SK-N-SH (cell line): ENCODE measurements around the gene YIPF5. TPM values are rescaled to one million over a fixed set of nuclear protein-coding genes. Genes with fewer than 3 reads are reported as not detected.

ENCODE experiments used
- CTCF ChIA-PET: fragments of 300-600, 350-600 bp; formaldehyde crosslinking; extraction: SDS; loops from one replicate; lab custom pipeline; 2021; lab: Yijun Ruan, JAX
- POLR2A ChIA-PET: fragments of 350-600 bp; sonication (Branson Sonifier 250); formaldehyde crosslinking; extraction: SDS; loops from one replicate; lab custom pipeline; 2020; ENCODE audit warnings: antibody characterized with exemption, inconsistent platforms; lab: Yijun Ruan, JAX
- DNase-seq: peaks from one replicate; pipeline ENCODE4 v3.0.0; 2012
- H2AFZ ChIP-seq: fragments of 200-600 bp; sonication (generic); 2 replicates; pipeline ENCODE4 v1.8.1; 2016; ENCODE audit warnings: antibody characterized with exemption, mild to moderate bottlenecking, low read depth
- H3F3A ChIP-seq: fragments of 200-600 bp; sonication (generic); replicated peaks from 2 replicates; pipeline ENCODE3; 2016; ENCODE audit warnings: antibody characterized with exemption, mild to moderate bottlenecking; ENCODE audit not compliant: insufficient read depth
- H3K27ac ChIP-seq, 2 experiments: fragments of 200-500 bp in 1 of 2; fragments of 200-600 bp in 1 of 2; sonication (Bioruptor generic) in 1 of 2; sonication (generic), shearing (Covaris generic) in 1 of 2; 2 replicates each; pipeline versions ENCODE4 v1.5.1 to v1.6.1; 2014 to 2016; ENCODE audit warnings: low read depth in 2 of 2, inconsistent platforms in 1 of 2, low read length in 1 of 2, mild to moderate bottlenecking in 1 of 2, mixed read lengths in 1 of 2
- H3K27me3 ChIP-seq: fragments of 200-600 bp; sonication (generic), shearing (Covaris generic); 2 replicates; pipeline ENCODE4 v1.6.1; 2016; ENCODE audit warnings: mixed run types; ENCODE audit not compliant: insufficient read depth
- H3K36me3 ChIP-seq, 2 experiments: fragments of 200-500 bp in 1 of 2; fragments of 200-600 bp in 1 of 2; sonication (Bioruptor generic) in 1 of 2; sonication (generic) in 1 of 2; replicated peaks in 1 of 2; 2 replicates each; pipeline versions ENCODE3 to v1.5.1; 2014 to 2016; ENCODE audit warnings: low read length in 1 of 2, mild to moderate bottlenecking in 1 of 2; ENCODE audit not compliant: insufficient read depth in 2 of 2, control insufficient read depth in 1 of 2
- H3K4me1 ChIP-seq, 2 experiments: fragments of 200-500 bp in 1 of 2; fragments of 200-600 bp in 1 of 2; sonication (Bioruptor generic) in 1 of 2; sonication (generic), shearing (Covaris generic) in 1 of 2; 2 replicates each; pipeline versions ENCODE4 v1.5.1 to v1.6.1; 2014 to 2016; ENCODE audit warnings: low read depth in 1 of 2, low read length in 1 of 2, mixed run types in 1 of 2; ENCODE audit not compliant: insufficient read depth in 2 of 2, control insufficient read depth in 1 of 2
- H3K4me2 ChIP-seq: fragments of 200-600 bp; sonication (generic), shearing (Covaris generic); 2 replicates; pipeline ENCODE4 v1.6.1; 2017; ENCODE audit warnings: mixed run types
- H3K4me3 ChIP-seq, 2 experiments: fragments of 200-500 bp in 1 of 2; fragments of 200-600 bp in 1 of 2; sonication (Bioruptor generic) in 1 of 2; sonication (generic), shearing (Covaris generic) in 1 of 2; 2 replicates each; pipeline versions ENCODE4 v1.5.1 to v1.8.1; 2014 to 2016; ENCODE audit warnings: low read depth in 2 of 2, inconsistent platforms in 1 of 2, low read length in 1 of 2, mild to moderate bottlenecking in 1 of 2, mixed read lengths in 1 of 2, moderate library complexity in 1 of 2
- H3K79me2 ChIP-seq: fragments of 200-600 bp; sonication (generic); 2 replicates; pipeline ENCODE4 v1.8.1; 2017; ENCODE audit warnings: mild to moderate bottlenecking; ENCODE audit not compliant: insufficient read depth
- H3K9ac ChIP-seq: fragments of 200-600 bp; sonication (generic); 2 replicates; pipeline ENCODE4 v1.6.1; 2017; ENCODE audit warnings: mixed run types
- H3K9me2 ChIP-seq: fragments of 200-600 bp; sonication (generic); 2 replicates; pipeline ENCODE4 v1.6.1; 2017; ENCODE audit warnings: mixed run types
- H3K9me3 ChIP-seq: fragments of 200-600 bp; sonication (generic); 2 replicates; pipeline ENCODE4 v1.6.1; 2017; ENCODE audit warnings: mixed run types, mild to moderate bottlenecking, moderate library complexity
- H4K20me1 ChIP-seq: fragments of 200-600 bp; sonication (generic); 2 replicates; pipeline ENCODE4 v1.6.1; 2017; ENCODE audit warnings: mild to moderate bottlenecking, mixed run types; ENCODE audit not compliant: insufficient read depth
- EP300 ChIP-seq, 2 experiments: IDR thresholded peaks; 2 replicates each; pipeline versions ENCODE4 v1.4.0 to v1.6.1; 2012; ENCODE audit warnings: borderline replicate concordance in 1 of 2, low read depth in 1 of 2, low read length in 1 of 2
- MEF2A ChIP-seq: IDR thresholded peaks from 2 replicates; pipeline ENCODE4 v1.4.0; 2012; ENCODE audit warnings: low read depth, borderline replicate concordance
- POLR2AphosphoS5 ChIP-seq: IDR thresholded peaks from 2 replicates; pipeline ENCODE4 v1.6.1; 2012; ENCODE audit warnings: low read depth, low read length
- RAD21 ChIP-seq: IDR thresholded peaks from 2 replicates; pipeline ENCODE4 v1.6.1; 2012; ENCODE audit warnings: mild to moderate bottlenecking, low read length
- RXRA ChIP-seq: IDR thresholded peaks from 2 replicates; pipeline ENCODE4 v1.4.0; 2012; ENCODE audit warnings: low read depth, mild to moderate bottlenecking, borderline replicate concordance
- SMC3 ChIP-seq: IDR thresholded peaks from 2 replicates; pipeline ENCODE4 v1.6.1; 2012; ENCODE audit warnings: low read depth, low read length, improper control_type of control experiment
- TAF1 ChIP-seq: IDR thresholded peaks from 2 replicates; pipeline ENCODE4 v1.6.1; 2012; ENCODE audit warnings: low read depth, mild to moderate bottlenecking, low read length, moderate library complexity, borderline replicate concordance
- TEAD4 ChIP-seq: IDR thresholded peaks from 2 replicates; pipeline ENCODE4 v1.4.0; 2012; ENCODE audit warnings: mild to moderate bottlenecking, borderline replicate concordance; ENCODE audit not compliant: insufficient read depth
- WGBS: methylation state at CpG from one replicate; pipeline ENCODE4 v1.1.6; 2017; ENCODE audit warnings: low lambda C conversion rate; 5-methylcytosine and 5-hydroxymethylcytosine counted together
- polyA plus RNA-seq, 3 experiments: library from polyadenylated mRNA; depleted of rRNA; stranded (reverse); fragments of >200 nt; gene quantifications; 2 replicates each; pipeline ENCODE4 v1.2.3, GENCODE V29; 2012
- TF ChIP-seq, protein P1 (sequence below): fragments of 200-600 bp; sonication (generic); IDR thresholded peaks from 2 replicates; pipeline ENCODE4 v1.6.1; 2017; ENCODE audit warnings: antibody characterized with exemption, mild to moderate bottlenecking, moderate library complexity
- TF ChIP-seq, protein P2 (sequence below): IDR thresholded peaks from 2 replicates; pipeline ENCODE4 v1.6.1; 2012; ENCODE audit warnings: mild to moderate bottlenecking, low read depth, low read length, moderate library complexity

The YIPF5 gene
- polyA plus RNA-seq, 1 of the 3 experiments (the other 2 are of a cell fraction), result 36.2 TPM

DNA sequence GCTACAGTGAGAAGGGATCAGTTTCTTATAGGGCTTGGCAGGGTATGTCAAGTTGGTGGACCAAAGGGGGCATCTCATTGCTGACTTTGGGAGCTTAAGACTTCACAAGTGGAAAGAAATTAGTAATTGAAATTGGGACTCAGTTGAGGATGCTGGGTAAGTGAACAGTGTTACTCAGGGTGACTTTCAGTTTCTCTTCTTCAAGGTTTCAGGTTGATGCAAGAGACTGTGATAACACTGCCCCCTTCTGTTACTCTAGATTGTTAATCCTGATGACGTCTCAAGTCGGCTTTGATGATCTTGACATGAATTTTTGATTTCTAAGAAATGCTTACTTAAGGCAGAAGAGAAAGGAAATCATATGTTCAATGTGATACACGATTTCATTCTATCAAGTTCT is 21.5 kb upstream of the YIPF5 start:
- Histone ChIP-seq H3K27me3 (no peaks in the 10 kb centered on the region), H3K4me3 (peak overlapping the region in 1 of 2 experiments; percentile 29; a peak in 1 of 4 replicates), H2AFZ (0 out of 2 replicates have a peak overlapping the region, but pooled peaks have one; percentile 61), H3K79me2 (no peaks in the 10 kb centered on the region), H3K9me3 (no peaks in the 10 kb centered on the region), H4K20me1 (no peaks in the 10 kb centered on the region), H3F3A (peaks cover 28% of the 10 kb centered on the region), H3K4me2 (peak overlapping the region; percentile 40; the same call in 1 of the 2 replicates), H3K4me1 (peaks cover 8 to 20% of the 10 kb centered on the region in 2 experiments; a peak in 3 of 4 replicates), H3K36me3 (no peaks in the 10 kb centered on the region), H3K27ac (no peak overlapping the region), H3K9me2 (no peaks in the 10 kb centered on the region), H3K9ac (no peak overlapping the region)
- CTCF ChIA-PET, result interaction anchor here (3.9 kb wide), 1 partner anchor 12 kb away, joined by 23 read pairs; no protein-coding TSS in a partner anchor
- TF ChIP-seq TEAD4 (no peak), RAD21 (peak; percentile 35), SMC3 (peak; percentile 22; the same call in 1 of the 2 replicates)
- TF ChIP-seq, protein P1, sequence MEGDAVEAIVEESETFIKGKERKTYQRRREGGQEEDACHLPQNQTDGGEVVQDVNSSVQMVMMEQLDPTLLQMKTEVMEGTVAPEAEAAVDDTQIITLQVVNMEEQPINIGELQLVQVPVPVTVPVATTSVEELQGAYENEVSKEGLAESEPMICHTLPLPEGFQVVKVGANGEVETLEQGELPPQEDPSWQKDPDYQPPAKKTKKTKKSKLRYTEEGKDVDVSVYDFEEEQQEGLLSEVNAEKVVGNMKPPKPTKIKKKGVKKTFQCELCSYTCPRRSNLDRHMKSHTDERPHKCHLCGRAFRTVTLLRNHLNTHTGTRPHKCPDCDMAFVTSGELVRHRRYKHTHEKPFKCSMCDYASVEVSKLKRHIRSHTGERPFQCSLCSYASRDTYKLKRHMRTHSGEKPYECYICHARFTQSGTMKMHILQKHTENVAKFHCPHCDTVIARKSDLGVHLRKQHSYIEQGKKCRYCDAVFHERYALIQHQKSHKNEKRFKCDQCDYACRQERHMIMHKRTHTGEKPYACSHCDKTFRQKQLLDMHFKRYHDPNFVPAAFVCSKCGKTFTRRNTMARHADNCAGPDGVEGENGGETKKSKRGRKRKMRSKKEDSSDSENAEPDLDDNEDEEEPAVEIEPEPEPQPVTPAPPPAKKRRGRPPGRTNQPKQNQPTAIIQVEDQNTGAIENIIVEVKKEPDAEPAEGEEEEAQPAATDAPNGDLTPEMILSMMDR, result peak; percentile 61
- POLR2A ChIA-PET, result no interaction called here
- 28% methylated on average over 3 of the region's 3 CpGs for WGBS
- no peak for DNase-seq

DNA sequence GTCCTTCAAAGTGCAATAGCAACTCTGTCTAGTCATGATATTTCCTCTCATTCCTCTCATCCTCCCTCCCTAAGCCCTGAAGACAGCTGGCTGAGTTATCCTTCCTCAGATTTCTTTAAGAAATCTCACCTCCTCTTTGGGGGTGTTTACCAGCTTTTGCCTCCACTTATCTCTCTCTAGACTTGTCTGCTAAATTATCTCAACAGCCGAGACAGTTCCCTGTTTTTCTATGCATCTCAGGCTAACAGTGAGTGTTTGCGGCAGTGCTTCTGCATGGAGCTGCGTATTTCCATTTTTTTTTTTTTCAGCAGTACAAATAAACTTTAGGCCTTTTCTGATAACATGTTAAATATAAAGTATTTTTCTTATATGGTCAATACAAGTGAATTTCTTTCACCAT is 21.1 kb upstream of the YIPF5 start:
- H3K27ac ChIP-seq, result no peak overlapping the region
- TF ChIP-seq SMC3 (no peak), TAF1 (no peak), EP300 (IDR thresholded peaks at IDR 0.05; ENCODE audit: borderline replicate concordance in 1 of 2, low read depth in 1 of 2, low read length in 1 of 2) (no peak), RXRA (no peak), POLR2AphosphoS5 (no peak), MEF2A (no peak)
- TF ChIP-seq, protein P2, sequence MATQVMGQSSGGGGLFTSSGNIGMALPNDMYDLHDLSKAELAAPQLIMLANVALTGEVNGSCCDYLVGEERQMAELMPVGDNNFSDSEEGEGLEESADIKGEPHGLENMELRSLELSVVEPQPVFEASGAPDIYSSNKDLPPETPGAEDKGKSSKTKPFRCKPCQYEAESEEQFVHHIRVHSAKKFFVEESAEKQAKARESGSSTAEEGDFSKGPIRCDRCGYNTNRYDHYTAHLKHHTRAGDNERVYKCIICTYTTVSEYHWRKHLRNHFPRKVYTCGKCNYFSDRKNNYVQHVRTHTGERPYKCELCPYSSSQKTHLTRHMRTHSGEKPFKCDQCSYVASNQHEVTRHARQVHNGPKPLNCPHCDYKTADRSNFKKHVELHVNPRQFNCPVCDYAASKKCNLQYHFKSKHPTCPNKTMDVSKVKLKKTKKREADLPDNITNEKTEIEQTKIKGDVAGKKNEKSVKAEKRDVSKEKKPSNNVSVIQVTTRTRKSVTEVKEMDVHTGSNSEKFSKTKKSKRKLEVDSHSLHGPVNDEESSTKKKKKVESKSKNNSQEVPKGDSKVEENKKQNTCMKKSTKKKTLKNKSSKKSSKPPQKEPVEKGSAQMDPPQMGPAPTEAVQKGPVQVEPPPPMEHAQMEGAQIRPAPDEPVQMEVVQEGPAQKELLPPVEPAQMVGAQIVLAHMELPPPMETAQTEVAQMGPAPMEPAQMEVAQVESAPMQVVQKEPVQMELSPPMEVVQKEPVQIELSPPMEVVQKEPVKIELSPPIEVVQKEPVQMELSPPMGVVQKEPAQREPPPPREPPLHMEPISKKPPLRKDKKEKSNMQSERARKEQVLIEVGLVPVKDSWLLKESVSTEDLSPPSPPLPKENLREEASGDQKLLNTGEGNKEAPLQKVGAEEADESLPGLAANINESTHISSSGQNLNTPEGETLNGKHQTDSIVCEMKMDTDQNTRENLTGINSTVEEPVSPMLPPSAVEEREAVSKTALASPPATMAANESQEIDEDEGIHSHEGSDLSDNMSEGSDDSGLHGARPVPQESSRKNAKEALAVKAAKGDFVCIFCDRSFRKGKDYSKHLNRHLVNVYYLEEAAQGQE, result no peak
- TF ChIP-seq, all 33 proteins: peak for 0
- no peak for DNase-seq
- no peaks in the 10 kb centered on the region for H3K36me3 ChIP-seq
- CTCF ChIA-PET, result interaction anchor here (3.9 kb wide), 1 partner anchor 12 kb away, joined by 23 read pairs; no protein-coding TSS in a partner anchor
- peak overlapping the region; percentile 40; the same call in 1 of the 2 replicates for H3K4me2 ChIP-seq
- no peaks in the 10 kb centered on the region for H4K20me1 ChIP-seq
- no peaks in the 10 kb centered on the region for H3K9me2 ChIP-seq
- peaks cover 8 to 17% of the 10 kb centered on the region in 2 experiments; a peak in 3 of 4 replicates for H3K4me1 ChIP-seq
- 0 out of 2 replicates have a peak overlapping the region, but pooled peaks have one; percentile 61 for H2AFZ ChIP-seq
- 91% methylated on average over 3 of the region's 3 CpGs for WGBS
- no peak overlapping the region for H3K9ac ChIP-seq
- peak overlapping the region in 1 of 2 experiments; percentile 29; a peak in 1 of 4 replicates for H3K4me3 ChIP-seq
- H3F3A ChIP-seq, result peaks cover 28% of the 10 kb centered on the region
- H3K9me3 ChIP-seq, result no peaks in the 10 kb centered on the region
- no peaks in the 10 kb centered on the region for H3K79me2 ChIP-seq
- no peaks in the 10 kb centered on the region for H3K27me3 ChIP-seq
- POLR2A ChIA-PET, result no interaction called here
